SU-DHL-6 (cell line): ENCODE data around the gene ALK.

Source experiments
- CTCF ChIP-seq: fragments of 200-600 bp; sonication (generic); IDR thresholded peaks from one replicate; pipeline ENCODE4 v1.5.1; 2017; ENCODE audit warnings: antibody characterized with exemption, mild to moderate bottlenecking, low read length, moderate library complexity; ENCODE audit not compliant: insufficient read depth, poor library complexity, severe bottlenecking
- EZH2phosphoT487 ChIP-seq: fragments of 200-600 bp; sonication (generic), shearing (Covaris generic); conservative IDR thresholded peaks from 2 replicates; pipeline ENCODE4 v1.6.1; 2018; ENCODE audit warnings: mild to moderate bottlenecking, antibody characterized with exemption, low read length, moderate library complexity, mixed read lengths

GRCh38 chr2:29575370-29575890 is 346.0 kb downstream of the ALK start:
- TF ChIP-seq CTCF, result no peak
- TF ChIP-seq EZH2phosphoT487, result no peak
